Measurements from ENCODE around the gene FAM13A. TPM values are rescaled to one million over a fixed set of nuclear protein-coding genes. Genes with fewer than 3 reads are reported as not detected.

The FAM13A gene
- total and polyA plus RNA-seq, 9 of the 15 experiments (the other 6 are each of a cell fraction or from before 2014, with no cell fraction given) = 11.3 to 23.3 (median 14.7) TPM

DNA sequence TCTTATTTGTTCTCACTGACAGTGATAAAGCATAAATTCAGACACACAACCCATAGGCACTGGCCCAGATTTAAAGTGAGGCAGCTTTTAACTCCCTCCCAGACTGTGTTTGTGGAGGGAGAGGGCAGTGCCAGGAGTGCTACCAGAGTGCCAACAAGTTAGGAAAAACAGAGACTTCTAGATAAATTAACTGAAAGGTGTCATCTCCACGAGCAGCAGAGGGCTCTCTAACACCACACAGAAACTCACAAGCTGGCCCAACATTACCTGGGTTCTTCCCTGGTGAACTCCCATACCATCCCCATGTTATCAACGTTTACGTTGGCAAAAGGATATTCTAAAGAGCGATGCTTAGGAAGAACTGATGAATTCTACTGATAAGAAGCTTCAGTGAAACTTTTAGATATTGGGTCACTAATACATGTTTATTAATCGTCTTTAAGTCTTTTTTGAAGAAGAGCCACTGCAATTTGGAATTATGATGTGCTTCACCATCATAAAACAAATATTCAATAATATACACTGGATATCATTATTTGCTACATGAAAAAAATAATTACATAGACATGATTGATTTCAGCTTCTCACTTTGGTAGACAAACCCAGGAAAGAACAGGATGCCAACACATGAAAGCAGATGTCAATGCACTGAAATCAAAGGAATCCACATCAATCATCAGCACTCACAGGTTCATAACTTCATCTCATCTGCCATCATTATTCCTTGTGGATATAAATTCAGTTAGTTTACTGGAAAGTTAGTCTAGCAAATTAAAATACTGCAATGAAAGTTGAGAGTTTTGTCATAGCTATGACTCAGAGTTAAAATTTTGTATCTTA, 238.1 kb downstream of the FAM13A start (continued):
- TF ChIP-seq SMC3 (conservative IDR thresholded peaks at IDR 0.05; ENCODE audit: insufficient read depth, low read depth, low read length) (peak; percentile 56; the same call in 1 of the 2 replicates), ELF1 (tag; IDR thresholded peaks at IDR 0.05) (no peak), TCFL5 (CRISPR knock-in tag; conservative IDR thresholded peaks at IDR 0.05) (no peak), PHB (CRISPR knock-in tag; IDR thresholded peaks at IDR 0.05) (no peak), HIVEP1 (CRISPR knock-in tag; IDR thresholded peaks at IDR 0.05) (no peak), MTF1 (CRISPR knock-in tag; IDR thresholded peaks at IDR 0.05; ENCODE audit: borderline replicate concordance) (no peak), ZNF24 (IDR thresholded peaks at IDR 0.05) (no peak), ZNF830 (CRISPR knock-in tag; IDR thresholded peaks at IDR 0.05) (no peak), KHSRP (IDR thresholded peaks at IDR 0.05) (no peak), TBL1XR1 (IDR thresholded peaks at IDR 0.05; ENCODE audit: low read length in 2 of 2) (no peak), DMBX1 (CRISPR knock-in tag; IDR thresholded peaks at IDR 0.05; ENCODE audit: borderline replicate concordance) (no peak), KLF1 (tag; IDR thresholded peaks at IDR 0.05) (no peak), IFI16 (CRISPR knock-in tag; IDR thresholded peaks at IDR 0.05) (no peak), NR3C1 (CRISPR knock-in tag; IDR thresholded peaks at IDR 0.05) (no peak), ZC3H8 (IDR thresholded peaks at IDR 0.05) (no peak), ZNF316 (IDR thresholded peaks at IDR 0.05) (no peak), CHCHD3 (CRISPR knock-in tag; IDR thresholded peaks at IDR 0.05) (no peak), MED1 (CRISPR knock-in tag; IDR thresholded peaks at IDR 0.05; ENCODE audit: borderline replicate concordance) (no peak)
- TF ChIP-seq, protein P1, sequence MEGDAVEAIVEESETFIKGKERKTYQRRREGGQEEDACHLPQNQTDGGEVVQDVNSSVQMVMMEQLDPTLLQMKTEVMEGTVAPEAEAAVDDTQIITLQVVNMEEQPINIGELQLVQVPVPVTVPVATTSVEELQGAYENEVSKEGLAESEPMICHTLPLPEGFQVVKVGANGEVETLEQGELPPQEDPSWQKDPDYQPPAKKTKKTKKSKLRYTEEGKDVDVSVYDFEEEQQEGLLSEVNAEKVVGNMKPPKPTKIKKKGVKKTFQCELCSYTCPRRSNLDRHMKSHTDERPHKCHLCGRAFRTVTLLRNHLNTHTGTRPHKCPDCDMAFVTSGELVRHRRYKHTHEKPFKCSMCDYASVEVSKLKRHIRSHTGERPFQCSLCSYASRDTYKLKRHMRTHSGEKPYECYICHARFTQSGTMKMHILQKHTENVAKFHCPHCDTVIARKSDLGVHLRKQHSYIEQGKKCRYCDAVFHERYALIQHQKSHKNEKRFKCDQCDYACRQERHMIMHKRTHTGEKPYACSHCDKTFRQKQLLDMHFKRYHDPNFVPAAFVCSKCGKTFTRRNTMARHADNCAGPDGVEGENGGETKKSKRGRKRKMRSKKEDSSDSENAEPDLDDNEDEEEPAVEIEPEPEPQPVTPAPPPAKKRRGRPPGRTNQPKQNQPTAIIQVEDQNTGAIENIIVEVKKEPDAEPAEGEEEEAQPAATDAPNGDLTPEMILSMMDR (IDR thresholded peaks at IDR 0.05 in 2 of 3, conservative IDR thresholded peaks at IDR 0.05 in 1 of 3; ENCODE audit: insufficient read depth in 2 of 3, low read depth in 1 of 3, low read length in 3 of 3) = peak; percentile 39 to 71 (median 58); a peak in 5 of 6 replicates
- TF ChIP-seq, protein P2, sequence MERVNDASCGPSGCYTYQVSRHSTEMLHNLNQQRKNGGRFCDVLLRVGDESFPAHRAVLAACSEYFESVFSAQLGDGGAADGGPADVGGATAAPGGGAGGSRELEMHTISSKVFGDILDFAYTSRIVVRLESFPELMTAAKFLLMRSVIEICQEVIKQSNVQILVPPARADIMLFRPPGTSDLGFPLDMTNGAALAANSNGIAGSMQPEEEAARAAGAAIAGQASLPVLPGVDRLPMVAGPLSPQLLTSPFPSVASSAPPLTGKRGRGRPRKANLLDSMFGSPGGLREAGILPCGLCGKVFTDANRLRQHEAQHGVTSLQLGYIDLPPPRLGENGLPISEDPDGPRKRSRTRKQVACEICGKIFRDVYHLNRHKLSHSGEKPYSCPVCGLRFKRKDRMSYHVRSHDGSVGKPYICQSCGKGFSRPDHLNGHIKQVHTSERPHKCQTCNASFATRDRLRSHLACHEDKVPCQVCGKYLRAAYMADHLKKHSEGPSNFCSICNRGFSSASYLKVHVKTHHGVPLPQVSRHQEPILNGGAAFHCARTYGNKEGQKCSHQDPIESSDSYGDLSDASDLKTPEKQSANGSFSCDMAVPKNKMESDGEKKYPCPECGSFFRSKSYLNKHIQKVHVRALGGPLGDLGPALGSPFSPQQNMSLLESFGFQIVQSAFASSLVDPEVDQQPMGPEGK (CRISPR knock-in tag; IDR thresholded peaks at IDR 0.05; ENCODE audit: borderline replicate concordance) = no peak
- TF ChIP-seq, protein P3, sequence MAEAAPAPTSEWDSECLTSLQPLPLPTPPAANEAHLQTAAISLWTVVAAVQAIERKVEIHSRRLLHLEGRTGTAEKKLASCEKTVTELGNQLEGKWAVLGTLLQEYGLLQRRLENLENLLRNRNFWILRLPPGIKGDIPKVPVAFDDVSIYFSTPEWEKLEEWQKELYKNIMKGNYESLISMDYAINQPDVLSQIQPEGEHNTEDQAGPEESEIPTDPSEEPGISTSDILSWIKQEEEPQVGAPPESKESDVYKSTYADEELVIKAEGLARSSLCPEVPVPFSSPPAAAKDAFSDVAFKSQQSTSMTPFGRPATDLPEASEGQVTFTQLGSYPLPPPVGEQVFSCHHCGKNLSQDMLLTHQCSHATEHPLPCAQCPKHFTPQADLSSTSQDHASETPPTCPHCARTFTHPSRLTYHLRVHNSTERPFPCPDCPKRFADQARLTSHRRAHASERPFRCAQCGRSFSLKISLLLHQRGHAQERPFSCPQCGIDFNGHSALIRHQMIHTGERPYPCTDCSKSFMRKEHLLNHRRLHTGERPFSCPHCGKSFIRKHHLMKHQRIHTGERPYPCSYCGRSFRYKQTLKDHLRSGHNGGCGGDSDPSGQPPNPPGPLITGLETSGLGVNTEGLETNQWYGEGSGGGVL (CRISPR knock-in tag; IDR thresholded peaks at IDR 0.05) = no peak
- TF ChIP-seq, protein P4, sequence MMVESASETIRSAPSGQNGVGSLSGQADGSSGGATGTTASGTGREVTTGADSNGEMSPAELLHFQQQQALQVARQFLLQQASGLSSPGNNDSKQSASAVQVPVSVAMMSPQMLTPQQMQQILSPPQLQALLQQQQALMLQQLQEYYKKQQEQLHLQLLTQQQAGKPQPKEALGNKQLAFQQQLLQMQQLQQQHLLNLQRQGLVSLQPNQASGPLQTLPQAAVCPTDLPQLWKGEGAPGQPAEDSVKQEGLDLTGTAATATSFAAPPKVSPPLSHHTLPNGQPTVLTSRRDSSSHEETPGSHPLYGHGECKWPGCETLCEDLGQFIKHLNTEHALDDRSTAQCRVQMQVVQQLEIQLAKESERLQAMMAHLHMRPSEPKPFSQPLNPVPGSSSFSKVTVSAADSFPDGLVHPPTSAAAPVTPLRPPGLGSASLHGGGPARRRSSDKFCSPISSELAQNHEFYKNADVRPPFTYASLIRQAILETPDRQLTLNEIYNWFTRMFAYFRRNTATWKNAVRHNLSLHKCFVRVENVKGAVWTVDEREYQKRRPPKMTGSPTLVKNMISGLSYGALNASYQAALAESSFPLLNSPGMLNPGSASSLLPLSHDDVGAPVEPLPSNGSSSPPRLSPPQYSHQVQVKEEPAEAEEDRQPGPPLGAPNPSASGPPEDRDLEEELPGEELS (CRISPR knock-in tag; IDR thresholded peaks at IDR 0.05; ENCODE audit: borderline replicate concordance) = no peak

Measured in K562 (cell line).